Measurements from ENCODE around the gene DBX2.

DNA sequence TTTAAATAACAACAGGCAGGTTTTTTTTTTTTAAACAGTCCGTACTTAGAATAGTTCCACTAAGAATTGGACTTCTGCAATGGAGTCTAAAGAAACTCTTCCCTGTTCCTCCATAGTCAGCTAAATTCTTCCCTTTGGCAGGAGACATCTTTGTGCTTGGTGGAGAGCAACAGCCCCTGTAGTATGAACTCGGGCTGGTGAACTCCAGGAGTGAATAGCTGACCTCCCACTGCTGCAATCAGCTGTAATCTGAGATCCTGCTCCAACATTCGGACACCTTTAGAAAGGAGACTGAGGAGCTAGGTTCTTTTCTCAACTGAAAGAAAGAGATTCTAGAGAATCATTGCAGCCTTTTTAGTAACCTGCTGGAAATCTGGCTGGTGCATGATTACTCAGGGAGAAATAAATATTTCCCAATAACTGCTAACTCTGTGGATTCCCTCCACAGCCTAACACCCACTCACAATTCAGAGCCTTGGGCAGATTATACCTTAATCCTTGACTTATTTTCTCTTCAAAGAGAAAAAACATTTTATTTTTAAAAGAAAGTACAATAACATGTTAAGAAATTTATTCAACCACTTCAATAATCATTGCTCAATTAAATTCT, 25.6 kb upstream of the DBX2 start:
- TF ChIP-seq, protein P1, sequence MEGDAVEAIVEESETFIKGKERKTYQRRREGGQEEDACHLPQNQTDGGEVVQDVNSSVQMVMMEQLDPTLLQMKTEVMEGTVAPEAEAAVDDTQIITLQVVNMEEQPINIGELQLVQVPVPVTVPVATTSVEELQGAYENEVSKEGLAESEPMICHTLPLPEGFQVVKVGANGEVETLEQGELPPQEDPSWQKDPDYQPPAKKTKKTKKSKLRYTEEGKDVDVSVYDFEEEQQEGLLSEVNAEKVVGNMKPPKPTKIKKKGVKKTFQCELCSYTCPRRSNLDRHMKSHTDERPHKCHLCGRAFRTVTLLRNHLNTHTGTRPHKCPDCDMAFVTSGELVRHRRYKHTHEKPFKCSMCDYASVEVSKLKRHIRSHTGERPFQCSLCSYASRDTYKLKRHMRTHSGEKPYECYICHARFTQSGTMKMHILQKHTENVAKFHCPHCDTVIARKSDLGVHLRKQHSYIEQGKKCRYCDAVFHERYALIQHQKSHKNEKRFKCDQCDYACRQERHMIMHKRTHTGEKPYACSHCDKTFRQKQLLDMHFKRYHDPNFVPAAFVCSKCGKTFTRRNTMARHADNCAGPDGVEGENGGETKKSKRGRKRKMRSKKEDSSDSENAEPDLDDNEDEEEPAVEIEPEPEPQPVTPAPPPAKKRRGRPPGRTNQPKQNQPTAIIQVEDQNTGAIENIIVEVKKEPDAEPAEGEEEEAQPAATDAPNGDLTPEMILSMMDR (IDR thresholded peaks at IDR 0.05), result no peak
- TF ChIP-seq POLR2AphosphoS5 (IDR thresholded peaks at IDR 0.05), result no peak
